HepG2 (cell line): Measurements from ENCODE around the gene MAJIN. TPM values are rescaled to one million over a fixed set of nuclear protein-coding genes. Genes with fewer than 3 reads are reported as not detected.
A peak's percentile ranks its signal among the peaks of the same experiment; 100 is the strongest.

ENCODE experiments used
- BRCA1 ChIP-seq: sonication (generic); formaldehyde crosslinking; IDR thresholded peaks from 2 replicates; pipeline ENCODE4 v1.4.0; 2020; ENCODE audit warnings: missing genetic modification reagents
- CENPT ChIP-seq: sonication (generic); formaldehyde crosslinking; IDR thresholded peaks from 2 replicates; pipeline ENCODE4 v1.8.0; 2022; ENCODE audit warnings: low read depth, mild to moderate bottlenecking, moderate library complexity, missing genetic modification reagents
- FOXA1 ChIP-seq, 2 experiments: fragments of 450-650 bp in 1 of 2; sonication (generic) in 1 of 2; formaldehyde crosslinking in 1 of 2; IDR thresholded peaks; 2 replicates each; pipeline versions ENCODE4 v1.4.0 to v1.6.1; 2016 to 2020; ENCODE audit warnings: missing genetic modification reagents in 1 of 2
- GTF3A ChIP-seq: sonication (generic); formaldehyde crosslinking; conservative IDR thresholded peaks from 2 replicates; pipeline ENCODE4 v1.4.0; 2020; ENCODE audit warnings: mild to moderate bottlenecking, missing genetic modification reagents
- KLF16 ChIP-seq, 2 experiments: sonication (generic) in 1 of 2; formaldehyde crosslinking in 1 of 2; IDR thresholded peaks; 2 replicates each; pipeline versions ENCODE4 v1.6.1 to v1.8.0; 2016 to 2023; ENCODE audit warnings: missing genetic modification reagents in 2 of 2, missing compliant biosample characterization in 1 of 2
- NONO ChIP-seq, 2 experiments: fragments of 450-650 bp in 1 of 2; sonication (generic) in 1 of 2; formaldehyde crosslinking in 1 of 2; IDR thresholded peaks in 1 of 2; conservative IDR thresholded peaks in 1 of 2; 2 replicates each; pipeline versions ENCODE4 v1.6.1 to v1.8.0; 2017 to 2022; ENCODE audit warnings: mild to moderate bottlenecking in 1 of 2, missing genetic modification reagents in 1 of 2, moderate library complexity in 1 of 2
- NR2F1 ChIP-seq, 2 experiments: fragments of 450-650 bp in 1 of 2; formaldehyde crosslinking in 1 of 2; IDR thresholded peaks; 2 replicates each; pipeline versions ENCODE4 v1.5.0 to v1.6.1; 2016 to 2020; ENCODE audit warnings: mild to moderate bottlenecking in 1 of 2, missing compliant biosample characterization in 1 of 2, missing genetic modification reagents in 1 of 2, moderate library complexity in 1 of 2
- RAD51 ChIP-seq: fragments of 450-650 bp; IDR thresholded peaks from 2 replicates; pipeline ENCODE4 v1.6.1; 2016; ENCODE audit warnings: borderline replicate concordance
- RNF2 ChIP-seq: fragments of 450-650 bp; conservative IDR thresholded peaks from 2 replicates; pipeline ENCODE4 v1.6.1; 2016; ENCODE audit warnings: low read depth
- SMC3 ChIP-seq: IDR thresholded peaks from 2 replicates; pipeline ENCODE4 v1.6.1; 2011; ENCODE audit warnings: low read length, improper control_type of control experiment
- SOX6 ChIP-seq, 2 experiments: fragments of 450-650 bp in 1 of 2; sonication (generic) in 1 of 2; formaldehyde crosslinking in 1 of 2; IDR thresholded peaks; 2 replicates each; pipeline versions ENCODE4 v1.4.0 to v1.6.1; 2017 to 2020; ENCODE audit warnings: antibody characterized with exemption in 1 of 2, mild to moderate bottlenecking in 1 of 2, missing genetic modification reagents in 1 of 2
- ZBTB7B ChIP-seq: sonication (generic); formaldehyde crosslinking; IDR thresholded peaks from 2 replicates; pipeline ENCODE4 v1.4.0; 2020; ENCODE audit warnings: missing genetic modification reagents
- ZNF282 ChIP-seq: fragments of 450-650 bp; IDR thresholded peaks from 2 replicates; pipeline ENCODE4 v1.6.1; 2018; ENCODE audit not compliant: partially characterized antibody
- ZNF501 ChIP-seq: sonication (generic); formaldehyde crosslinking; IDR thresholded peaks from 2 replicates; pipeline ENCODE4 v1.5.1; 2020; ENCODE audit warnings: mild to moderate bottlenecking, moderate library complexity, missing genetic modification reagents
- ZNF670 ChIP-seq: sonication (generic); formaldehyde crosslinking; IDR thresholded peaks from 2 replicates; pipeline ENCODE4 v1.8.0; 2022; ENCODE audit warnings: mild to moderate bottlenecking, missing genetic modification reagents, borderline replicate concordance
- ZNF772 ChIP-seq: sonication (generic); formaldehyde crosslinking; IDR thresholded peaks from 2 replicates; pipeline ENCODE4 v1.5.0; 2020; ENCODE audit warnings: mild to moderate bottlenecking, missing genetic modification reagents
- ZNF775 ChIP-seq: sonication (generic); formaldehyde crosslinking; IDR thresholded peaks from 2 replicates; pipeline ENCODE4 v1.4.0; 2020; ENCODE audit warnings: missing genetic modification reagents, mild to moderate bottlenecking, moderate library complexity, borderline replicate concordance
- polyA plus RNA-seq, 8 experiments: library from polyadenylated mRNA; depleted of rRNA in 3 of 8; stranded (reverse) in 7 of 8; unstranded in 1 of 8; fragments of >200 nt; fragmentation: Illumina TruSeq in 4 of 8; extraction: Trizol in 4 of 8; gene quantifications; 2 replicates each; pipeline versions ENCODE4 v1.2.1 to v1.2.3, GENCODE V29; 2011 to 2016; ENCODE audit warnings: low read depth in 4 of 8, missing spikeins in 1 of 8, mixed read lengths in 1 of 8; ENCODE audit not compliant: insufficient read depth in 1 of 8
- total RNA-seq, 5 experiments: library from RNA; depleted of rRNA; stranded (reverse); fragments of >200 nt; fragmentation: Illumina TruSeq; extraction: Trizol; gene quantifications; 2 replicates each; pipeline ENCODE4 v1.2.3, GENCODE V29; 2016; ENCODE audit warnings: low read depth in 1 of 5
- TF ChIP-seq, protein P1 (sequence below): sonication (generic); formaldehyde crosslinking; IDR thresholded peaks from 2 replicates; pipeline ENCODE4 v1.4.0; 2020; ENCODE audit warnings: mild to moderate bottlenecking, missing genetic modification reagents
- TF ChIP-seq, protein P2 (sequence below): sonication (generic); formaldehyde crosslinking; IDR thresholded peaks from 2 replicates; pipeline ENCODE4 v1.4.0; 2020; ENCODE audit warnings: mild to moderate bottlenecking, missing genetic modification reagents
- TF ChIP-seq, protein P3 (sequence below): sonication (generic); formaldehyde crosslinking; IDR thresholded peaks from 2 replicates; pipeline ENCODE4 v1.5.0; 2020; ENCODE audit warnings: mild to moderate bottlenecking, missing genetic modification reagents
- TF ChIP-seq, protein P4 (sequence below): sonication (generic); formaldehyde crosslinking; IDR thresholded peaks from 2 replicates; pipeline ENCODE4 v1.8.1; 2022; ENCODE audit warnings: mild to moderate bottlenecking, missing genetic modification reagents
- TF ChIP-seq, protein P5 (sequence below): sonication (generic); formaldehyde crosslinking; IDR thresholded peaks from 2 replicates; pipeline ENCODE4 v1.8.0; 2022; ENCODE audit warnings: low read depth, missing genetic modification reagents
- TF ChIP-seq, protein P6 (sequence below): sonication (generic); formaldehyde crosslinking; IDR thresholded peaks from 2 replicates; pipeline ENCODE4 v1.8.0; 2022; ENCODE audit warnings: mild to moderate bottlenecking, missing genetic modification reagents, moderate library complexity

MAJIN gene
- total and polyA plus RNA-seq, 2 of the 13 experiments (the other 11 are each of a cell fraction or from before 2014, with no cell fraction given): not detected

DNA sequence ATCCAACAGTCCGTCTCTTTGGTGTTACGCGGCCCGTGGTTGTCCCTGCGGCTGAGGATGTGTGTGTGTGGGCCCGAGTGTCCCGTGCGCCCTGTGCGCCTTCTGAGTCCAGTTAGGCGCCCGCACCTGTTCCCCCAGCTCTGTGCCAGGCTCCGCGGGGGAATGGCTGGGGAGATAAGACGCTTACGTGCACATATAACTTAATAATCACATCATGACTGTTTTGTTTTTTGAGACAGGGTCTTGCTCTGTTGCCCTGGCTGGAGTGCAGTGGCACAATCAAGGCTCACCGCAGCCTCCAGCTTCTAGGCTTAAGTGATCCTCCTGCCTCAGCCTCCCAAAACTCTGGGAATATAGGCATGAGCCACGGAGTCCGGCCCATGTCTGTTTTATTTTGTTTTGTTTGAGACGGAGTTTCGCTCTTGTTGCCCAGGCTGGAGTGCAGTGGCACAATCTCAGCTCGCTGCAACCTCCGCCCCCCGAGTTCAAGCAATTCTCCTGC lies 42.9 kb upstream of the MAJIN start (continued):
- TF ChIP-seq RAD51 (no peak), GTF3A (CRISPR knock-in tag) (no peak), CENPT (CRISPR knock-in tag) (no peak), NR2F1 (CRISPR knock-in tag; IDR thresholded peaks at IDR 0.05) (no peak), KLF16 (CRISPR knock-in tag; IDR thresholded peaks at IDR 0.05) (no peak), SOX6 (IDR thresholded peaks at IDR 0.05) (no peak), SOX6 (CRISPR knock-in tag; IDR thresholded peaks at IDR 0.05) (no peak), ZBTB7B (CRISPR knock-in tag) (no peak), NONO (IDR thresholded peaks at IDR 0.05) (no peak), NONO (CRISPR knock-in tag; conservative IDR thresholded peaks at IDR 0.05) (no peak), ZNF772 (CRISPR knock-in tag) (0 out of 2 replicates have a peak, but pooled peaks have one; percentile 25), ZNF775 (CRISPR knock-in tag) (no peak), ZNF670 (no peak), FOXA1 (IDR thresholded peaks at IDR 0.05) (no peak), FOXA1 (CRISPR knock-in tag; IDR thresholded peaks at IDR 0.05) (no peak), ZNF501 (CRISPR knock-in tag) (no peak), SMC3 (no peak), BRCA1 (CRISPR knock-in tag) (no peak), ZNF282 (no peak), RNF2 (no peak)
- TF ChIP-seq, protein P1, sequence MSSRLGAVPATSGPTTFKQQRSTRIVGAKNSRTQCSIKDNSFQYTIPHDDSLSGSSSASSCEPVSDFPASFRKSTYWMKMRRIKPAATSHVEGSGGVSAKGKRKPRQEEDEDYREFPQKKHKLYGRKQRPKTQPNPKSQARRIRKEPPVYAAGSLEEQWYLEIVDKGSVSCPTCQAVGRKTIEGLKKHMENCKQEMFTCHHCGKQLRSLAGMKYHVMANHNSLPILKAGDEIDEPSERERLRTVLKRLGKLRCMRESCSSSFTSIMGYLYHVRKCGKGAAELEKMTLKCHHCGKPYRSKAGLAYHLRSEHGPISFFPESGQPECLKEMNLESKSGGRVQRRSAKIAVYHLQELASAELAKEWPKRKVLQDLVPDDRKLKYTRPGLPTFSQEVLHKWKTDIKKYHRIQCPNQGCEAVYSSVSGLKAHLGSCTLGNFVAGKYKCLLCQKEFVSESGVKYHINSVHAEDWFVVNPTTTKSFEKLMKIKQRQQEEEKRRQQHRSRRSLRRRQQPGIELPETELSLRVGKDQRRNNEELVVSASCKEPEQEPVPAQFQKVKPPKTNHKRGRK (CRISPR knock-in tag): no peak
- TF ChIP-seq, protein P2, sequence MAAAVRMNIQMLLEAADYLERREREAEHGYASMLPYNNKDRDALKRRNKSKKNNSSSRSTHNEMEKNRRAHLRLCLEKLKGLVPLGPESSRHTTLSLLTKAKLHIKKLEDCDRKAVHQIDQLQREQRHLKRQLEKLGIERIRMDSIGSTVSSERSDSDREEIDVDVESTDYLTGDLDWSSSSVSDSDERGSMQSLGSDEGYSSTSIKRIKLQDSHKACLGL (CRISPR knock-in tag): no peak
- TF ChIP-seq, protein P3, sequence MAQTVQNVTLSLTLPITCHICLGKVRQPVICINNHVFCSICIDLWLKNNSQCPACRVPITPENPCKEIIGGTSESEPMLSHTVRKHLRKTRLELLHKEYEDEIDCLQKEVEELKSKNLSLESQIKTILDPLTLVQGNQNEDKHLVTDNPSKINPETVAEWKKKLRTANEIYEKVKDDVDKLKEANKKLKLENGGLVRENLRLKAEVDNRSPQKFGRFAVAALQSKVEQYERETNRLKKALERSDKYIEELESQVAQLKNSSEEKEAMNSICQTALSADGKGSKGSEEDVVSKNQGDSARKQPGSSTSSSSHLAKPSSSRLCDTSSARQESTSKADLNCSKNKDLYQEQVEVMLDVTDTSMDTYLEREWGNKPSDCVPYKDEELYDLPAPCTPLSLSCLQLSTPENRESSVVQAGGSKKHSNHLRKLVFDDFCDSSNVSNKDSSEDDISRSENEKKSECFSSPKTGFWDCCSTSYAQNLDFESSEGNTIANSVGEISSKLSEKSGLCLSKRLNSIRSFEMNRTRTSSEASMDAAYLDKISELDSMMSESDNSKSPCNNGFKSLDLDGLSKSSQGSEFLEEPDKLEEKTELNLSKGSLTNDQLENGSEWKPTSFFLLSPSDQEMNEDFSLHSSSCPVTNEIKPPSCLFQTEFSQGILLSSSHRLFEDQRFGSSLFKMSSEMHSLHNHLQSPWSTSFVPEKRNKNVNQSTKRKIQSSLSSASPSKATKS (CRISPR knock-in tag): no peak
- TF ChIP-seq, protein P4, sequence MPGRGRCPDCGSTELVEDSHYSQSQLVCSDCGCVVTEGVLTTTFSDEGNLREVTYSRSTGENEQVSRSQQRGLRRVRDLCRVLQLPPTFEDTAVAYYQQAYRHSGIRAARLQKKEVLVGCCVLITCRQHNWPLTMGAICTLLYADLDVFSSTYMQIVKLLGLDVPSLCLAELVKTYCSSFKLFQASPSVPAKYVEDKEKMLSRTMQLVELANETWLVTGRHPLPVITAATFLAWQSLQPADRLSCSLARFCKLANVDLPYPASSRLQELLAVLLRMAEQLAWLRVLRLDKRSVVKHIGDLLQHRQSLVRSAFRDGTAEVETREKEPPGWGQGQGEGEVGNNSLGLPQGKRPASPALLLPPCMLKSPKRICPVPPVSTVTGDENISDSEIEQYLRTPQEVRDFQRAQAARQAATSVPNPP (CRISPR knock-in tag): no peak
- TF ChIP-seq, protein P5, sequence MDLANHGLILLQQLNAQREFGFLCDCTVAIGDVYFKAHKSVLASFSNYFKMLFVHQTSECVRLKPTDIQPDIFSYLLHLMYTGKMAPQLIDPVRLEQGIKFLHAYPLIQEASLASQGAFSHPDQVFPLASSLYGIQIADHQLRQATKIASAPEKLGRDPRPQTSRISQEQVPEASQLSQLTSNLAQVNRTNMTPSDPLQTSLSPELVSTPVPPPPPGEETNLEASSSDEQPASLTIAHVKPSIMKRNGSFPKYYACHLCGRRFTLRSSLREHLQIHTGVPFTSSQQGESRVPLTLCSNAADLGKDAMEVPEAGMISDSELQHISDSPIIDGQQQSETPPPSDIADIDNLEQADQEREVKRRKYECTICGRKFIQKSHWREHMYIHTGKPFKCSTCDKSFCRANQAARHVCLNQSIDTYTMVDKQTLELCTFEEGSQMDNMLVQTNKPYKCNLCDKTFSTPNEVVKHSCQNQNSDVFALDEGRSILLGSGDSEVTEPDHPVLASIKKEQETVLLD (CRISPR knock-in tag): no peak
- TF ChIP-seq, protein P6, sequence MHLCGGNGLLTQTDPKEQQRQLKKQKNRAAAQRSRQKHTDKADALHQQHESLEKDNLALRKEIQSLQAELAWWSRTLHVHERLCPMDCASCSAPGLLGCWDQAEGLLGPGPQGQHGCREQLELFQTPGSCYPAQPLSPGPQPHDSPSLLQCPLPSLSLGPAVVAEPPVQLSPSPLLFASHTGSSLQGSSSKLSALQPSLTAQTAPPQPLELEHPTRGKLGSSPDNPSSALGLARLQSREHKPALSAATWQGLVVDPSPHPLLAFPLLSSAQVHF (CRISPR knock-in tag): no peak
